BE2C (cell line): Measurements from ENCODE around the gene BACH2.
"Not testable (repeated sequence)": the region's sequence is repeated elsewhere in the genome, so short reads cannot be mapped to it uniquely, and the experiment has no call there.

Experiments used
- DNase-seq: peaks from one replicate; pipeline ENCODE4 v3.0.0-alpha.2; 2020
- H3K27me3 ChIP-seq: fragments of 250-450 bp; sonication (Bioruptor Pico); 2 replicates; pipeline ENCODE4 v1.5.1; 2020; ENCODE audit warnings: mild to moderate bottlenecking
- H3K36me3 ChIP-seq: fragments of 250-450 bp; sonication (Bioruptor Pico); 2 replicates; pipeline ENCODE4 v1.5.1; 2020; ENCODE audit warnings: mild to moderate bottlenecking
- H3K4me1 ChIP-seq: fragments of 250-450 bp; sonication (Bioruptor Pico); 2 replicates; pipeline ENCODE4 v1.5.1; 2020
- H3K4me3 ChIP-seq: 2 replicates; pipeline ENCODE4 v1.5.1; 2011; ENCODE audit warnings: low read depth, low read length
- H3K9me3 ChIP-seq: fragments of 250-450 bp; sonication (Bioruptor Pico); 2 replicates; pipeline ENCODE4 v1.5.1; 2020
- CTCF ChIP-seq: IDR thresholded peaks from 2 replicates; pipeline ENCODE4 v1.5.1; 2012; ENCODE audit warnings: mild to moderate bottlenecking, low read depth, low read length

Gene BACH2

GRCh38 chr6:90040931-90041330, 255.7 kb downstream of the BACH2 start:
- Histone ChIP-seq H3K36me3 (no peaks in the 10 kb centered on the region), H3K4me3 (no peak overlapping the region), H3K4me1 (no peaks in the 10 kb centered on the region), H3K9me3 (no peaks in the 10 kb centered on the region), H3K27me3 (no peaks in the 10 kb centered on the region; the same call in 1 of the 2 replicates)
- no peak for DNase-seq
- TF ChIP-seq CTCF, result no peak

GRCh38 chr6:90039911-90040310, 256.7 kb downstream of the BACH2 start:
- no peaks in the 10 kb centered on the region for H3K36me3 ChIP-seq
- no peaks in the 10 kb centered on the region for H3K9me3 ChIP-seq
- H3K4me3 ChIP-seq, result no peak overlapping the region
- H3K27me3 ChIP-seq, result no peaks in the 10 kb centered on the region; the same call in 1 of the 2 replicates
- DNase-seq, result no peak
- no peaks in the 10 kb centered on the region for H3K4me1 ChIP-seq
- TF ChIP-seq CTCF, result no peak

- Histone ChIP-seq H3K36me3 (no peaks in the 10 kb centered on the region), H3K27me3 (no peaks in the 10 kb centered on the region; the same call in 1 of the 2 replicates), H3K4me1 (no peaks in the 10 kb centered on the region), H3K4me3 (no peak overlapping the region), H3K9me3 (no peaks in the 10 kb centered on the region)
- TF ChIP-seq CTCF, result no peak
- no peak for DNase-seq
These were observed 257.5 kb downstream of the BACH2 start for GRCh38 chr6:90038961-90039653.

GRCh38 chr6:90036963-90037362, 259.7 kb downstream of the BACH2 start:
- Histone ChIP-seq H3K36me3 (no peaks in the 10 kb centered on the region), H3K9me3 (no peaks in the 10 kb centered on the region), H3K27me3 (no peaks in the 10 kb centered on the region; the same call in 1 of the 2 replicates), H3K4me1 (no peaks in the 10 kb centered on the region), H3K4me3 (no peak overlapping the region)
- DNase-seq, result no peak
- no peak for TF ChIP-seq CTCF

GRCh38 chr6:90035047-90035723, 261.5 kb downstream of the BACH2 start:
- TF ChIP-seq CTCF, result no peak
- no peak overlapping the region for H3K4me3 ChIP-seq
- H3K27me3 ChIP-seq, result no peaks in the 10 kb centered on the region; the same call in 1 of the 2 replicates
- DNase-seq, result no peak
- H3K36me3 ChIP-seq, result no peaks in the 10 kb centered on the region
- H3K9me3 ChIP-seq, result no peaks in the 10 kb centered on the region
- H3K4me1 ChIP-seq, result no peaks in the 10 kb centered on the region

- Histone ChIP-seq H3K36me3 (no peaks in the 10 kb centered on the region), H3K27me3 (no peaks in the 10 kb centered on the region; the same call in 1 of the 2 replicates)
- DNase-seq, result no peak
These were observed 262.8 kb downstream of the BACH2 start for GRCh38 chr6:90033746-90034271.

GRCh38 chr6:90032489-90033212, 264.0 kb downstream of the BACH2 start:
- not testable (repeated sequence) for H3K9me3 ChIP-seq, H3K36me3 ChIP-seq, H3K4me1 ChIP-seq, H3K4me3 ChIP-seq, H3K27me3 ChIP-seq, DNase-seq

More at GRCh38 chr6:90033746-90034271, 262.8 kb downstream of the BACH2 start:
- Histone ChIP-seq H3K4me3 (no peak overlapping the region), H3K9me3 (no peaks in the 10 kb centered on the region), H3K4me1 (no peaks in the 10 kb centered on the region)
- no peak for TF ChIP-seq CTCF
